Natural killer cell (primary cell): ENCODE results near the gene SLC9A4. TPM values are rescaled to one million over a fixed set of nuclear protein-coding genes. Genes with fewer than 3 reads are reported as not detected.

ENCODE experiments used
- ATAC-seq, 3 donors: fragments of 150-1000 bp in 2 of 3; fragments of 200-7000 bp in 1 of 3; cut with Tn5 transposase; 1 replicate in 1 of 3; 2 replicates in 2 of 3; pipeline ENCODE4 v1.10.0; 2021; ENCODE audit warnings: mild to moderate bottlenecking in 2 of 3, moderate library complexity in 2 of 3
- DNase-seq, 2 donors: peaks; one replicate each; pipeline versions ENCODE4 v3.0.0 to v3.0.0-alpha.2; 2013 to 2021; ENCODE audit warnings: mixed read lengths in 1 of 2
- H3K27ac ChIP-seq: one replicate; pipeline ENCODE4 v1.5.1; 2013; ENCODE audit warnings: mild to moderate bottlenecking, low read length
- H3K27me3 ChIP-seq: one replicate; pipeline ENCODE4 v1.6.1; 2013; ENCODE audit warnings: low read length; ENCODE audit not compliant: control insufficient read depth, insufficient read depth
- H3K36me3 ChIP-seq: one replicate; pipeline ENCODE4 v1.6.1; 2013; ENCODE audit warnings: low read length; ENCODE audit not compliant: control insufficient read depth, insufficient read depth
- H3K4me1 ChIP-seq: one replicate; pipeline ENCODE4 v1.6.1; 2013; ENCODE audit warnings: low read length; ENCODE audit not compliant: control insufficient read depth, insufficient read depth
- H3K4me3 ChIP-seq: one replicate; pipeline ENCODE4 v1.5.1; 2013; ENCODE audit warnings: low read length
- H3K9me3 ChIP-seq: one replicate; pipeline ENCODE4 v1.6.1; 2013; ENCODE audit warnings: low read length; ENCODE audit not compliant: control insufficient read depth, insufficient read depth
- H3K27ac Mint-ChIP-seq, 2 donors: one replicate each; pipeline ENCODE4 v1.8.0; 2022; ENCODE audit warnings: mild to moderate bottlenecking in 2 of 2, mixed read lengths in 2 of 2, moderate library complexity in 1 of 2
- H3K27me3 Mint-ChIP-seq, 2 donors: one replicate each; pipeline ENCODE4 v1.8.0; 2022; ENCODE audit warnings: low read depth in 2 of 2, mixed read lengths in 2 of 2
- H3K36me3 Mint-ChIP-seq: one replicate; pipeline ENCODE4 v1.8.0; 2022; ENCODE audit warnings: mixed read lengths
- H3K4me1 Mint-ChIP-seq, 2 donors: one replicate each; pipeline ENCODE4 v1.8.0; 2022; ENCODE audit warnings: mixed read lengths in 2 of 2
- H3K4me3 Mint-ChIP-seq: one replicate; pipeline ENCODE4 v1.8.0; 2022; ENCODE audit warnings: mild to moderate bottlenecking, moderate library complexity, mixed read lengths
- H3K9me3 Mint-ChIP-seq, 2 donors: one replicate each; pipeline ENCODE4 v1.8.0; 2022; ENCODE audit warnings: mixed read lengths in 2 of 2
- CTCF ChIP-seq: fragments of 200-600 bp; IDR thresholded peaks from one replicate; pipeline ENCODE4 v1.8.0; 2022; ENCODE audit warnings: antibody characterized with exemption
- WGBS: methylation state at CpG from one replicate; pipeline ENCODE4 v1.1.7; 2013; ENCODE audit warnings: missing lambda C conversion rate; ENCODE audit not compliant: insufficient coverage; 5-methylcytosine and 5-hydroxymethylcytosine counted together
- intact Hi-C: fragments of 100-400 bp; cut with micrococcal nuclease; formaldehyde crosslinking; loops from one replicate; pipeline ENCODE4 v1.14.2; 2022
- total RNA-seq, 4 donors: library from RNA; stranded (reverse); fragments of 120-200 nt in 1 of 4; gene quantifications; one replicate each; pipeline versions ENCODE4 v1.2.3 to v1.2.4, GENCODE V29; 2013 to 2022

SLC9A4 gene
- total RNA-seq, 3 donors from 2014 or later (not counting 1 experiment from before 2014, with no cell fraction given) = 0.19 to 0.38 TPM; not detected in 1

GRCh38 chr2:102483086-102483485, 10.1 kb downstream of the SLC9A4 start:
- Histone ChIP-seq H3K27ac (no peak overlapping the region), H3K27me3 (no peaks in the 10 kb centered on the region), H3K9me3 (no peaks in the 10 kb centered on the region), H3K36me3 (no peaks in the 10 kb centered on the region), H3K4me1 (peaks cover 14% of the 10 kb centered on the region), H3K4me3 (no peak overlapping the region)
- ATAC-seq (no peak), DNase-seq (no peak)
- 75% methylated on average over 6 of the region's 6 CpGs for WGBS
- Mint-ChIP-seq H3K27me3 (no peaks in the 10 kb centered on the region), H3K36me3 (no peaks in the 10 kb centered on the region), H3K4me1 (peaks cover 19% of the 10 kb centered on the region in 2 donors), H3K9me3 (no peaks in the 10 kb centered on the region), H3K27ac (no peak overlapping the region), H3K4me3 (no peak overlapping the region)
- no peak for TF ChIP-seq CTCF
- intact Hi-C loops = no loop called here

- WGBS = 95% methylated on average over 6 of the region's 6 CpGs
- no peaks in the 10 kb centered on the region for H3K9me3 ChIP-seq
- no peaks in the 10 kb centered on the region for H3K9me3 Mint-ChIP-seq
- peaks cover 29 to 30% of the 10 kb centered on the region in 2 donors for H3K4me1 Mint-ChIP-seq
- no peak overlapping the region for H3K27ac ChIP-seq
- intact Hi-C loops = no loop called here
- H3K36me3 Mint-ChIP-seq = no peaks in the 10 kb centered on the region
- H3K4me1 ChIP-seq = peaks cover 26% of the 10 kb centered on the region
- H3K27me3 Mint-ChIP-seq = no peaks in the 10 kb centered on the region
- no peaks in the 10 kb centered on the region for H3K27me3 ChIP-seq
- no peak overlapping the region for H3K27ac Mint-ChIP-seq
- H3K4me3 Mint-ChIP-seq = no peak overlapping the region
- H3K4me3 ChIP-seq = no peak overlapping the region
- TF ChIP-seq CTCF = no peak
- ATAC-seq = no peak
- H3K36me3 ChIP-seq = no peaks in the 10 kb centered on the region
- no peak for DNase-seq
These were observed 11.5 kb downstream of the SLC9A4 start for GRCh38 chr2:102484310-102485061.

GRCh38 chr2:102485147-102485785, 12.2 kb downstream of the SLC9A4 start:
- Histone ChIP-seq H3K27ac (no peak overlapping the region), H3K4me1 (peaks cover 30% of the 10 kb centered on the region), H3K9me3 (no peaks in the 10 kb centered on the region), H3K4me3 (no peak overlapping the region), H3K27me3 (no peaks in the 10 kb centered on the region), H3K36me3 (no peaks in the 10 kb centered on the region)
- Mint-ChIP-seq H3K9me3 (no peaks in the 10 kb centered on the region), H3K27me3 (no peaks in the 10 kb centered on the region), H3K4me3 (no peak overlapping the region), H3K4me1 (peaks cover 37% of the 10 kb centered on the region in 2 donors), H3K36me3 (no peaks in the 10 kb centered on the region), H3K27ac (no peak overlapping the region)
- DNase-seq (no peak), ATAC-seq (no peak)
- TF ChIP-seq CTCF = no peak
- 85% methylated on average over 5 of the region's 5 CpGs for WGBS
- intact Hi-C loops = no loop called here
